Coronary artery (tissue), 2 donors: ENCODE data around the gene DNAH5.

ENCODE experiments used
- DNase-seq: peaks from one replicate; pipeline ENCODE4 v3.0.0-alpha.2; 2017; ENCODE audit warnings: low spot score
- H3K27ac ChIP-seq, 2 donors: fragments of 200-600 bp; sonication (generic); one replicate each; pipeline ENCODE4 v1.5.1; 2016 to 2019
- H3K4me3 ChIP-seq: fragments of 200-600 bp; sonication (generic); 2 replicates; pipeline ENCODE4 v1.5.1; 2016; ENCODE audit warnings: mild to moderate bottlenecking, moderate library complexity
- TF ChIP-seq, protein P1 (sequence below): fragments of 200-600 bp; sonication (generic); IDR thresholded peaks from one replicate; pipeline ENCODE4 v1.5.1; 2019; ENCODE audit warnings: antibody characterized with exemption

DNAH5 gene

GRCh38 chr5:13910201-13910600 is 34.3 kb downstream of the DNAH5 start:
- Histone ChIP-seq H3K4me3 (no peak overlapping the region), H3K27ac (no peak overlapping the region)
- TF ChIP-seq, protein P1, sequence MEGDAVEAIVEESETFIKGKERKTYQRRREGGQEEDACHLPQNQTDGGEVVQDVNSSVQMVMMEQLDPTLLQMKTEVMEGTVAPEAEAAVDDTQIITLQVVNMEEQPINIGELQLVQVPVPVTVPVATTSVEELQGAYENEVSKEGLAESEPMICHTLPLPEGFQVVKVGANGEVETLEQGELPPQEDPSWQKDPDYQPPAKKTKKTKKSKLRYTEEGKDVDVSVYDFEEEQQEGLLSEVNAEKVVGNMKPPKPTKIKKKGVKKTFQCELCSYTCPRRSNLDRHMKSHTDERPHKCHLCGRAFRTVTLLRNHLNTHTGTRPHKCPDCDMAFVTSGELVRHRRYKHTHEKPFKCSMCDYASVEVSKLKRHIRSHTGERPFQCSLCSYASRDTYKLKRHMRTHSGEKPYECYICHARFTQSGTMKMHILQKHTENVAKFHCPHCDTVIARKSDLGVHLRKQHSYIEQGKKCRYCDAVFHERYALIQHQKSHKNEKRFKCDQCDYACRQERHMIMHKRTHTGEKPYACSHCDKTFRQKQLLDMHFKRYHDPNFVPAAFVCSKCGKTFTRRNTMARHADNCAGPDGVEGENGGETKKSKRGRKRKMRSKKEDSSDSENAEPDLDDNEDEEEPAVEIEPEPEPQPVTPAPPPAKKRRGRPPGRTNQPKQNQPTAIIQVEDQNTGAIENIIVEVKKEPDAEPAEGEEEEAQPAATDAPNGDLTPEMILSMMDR = no peak
- DNase-seq = no peak

DNA sequence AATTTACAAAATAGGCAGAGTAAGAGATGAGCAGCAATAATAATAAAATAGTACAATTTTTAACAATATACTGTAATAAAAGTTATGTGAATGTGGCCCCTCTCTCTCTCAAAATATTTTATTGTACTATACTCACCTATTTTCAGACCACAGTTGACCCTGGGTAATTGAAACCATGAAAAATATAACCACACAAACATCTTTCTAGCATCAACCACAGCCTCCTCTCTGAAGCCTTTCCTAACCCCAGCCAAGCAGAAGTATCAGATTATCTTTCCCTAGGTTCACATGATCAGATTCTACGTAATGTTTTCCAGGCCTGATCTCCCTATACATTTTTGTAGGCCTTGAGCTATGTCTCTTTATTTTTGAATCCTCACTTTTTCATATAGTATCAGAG is 35.2 kb downstream of the DNAH5 start:
- TF ChIP-seq, protein P1 = no peak
- DNase-seq = no peak
- Histone ChIP-seq H3K4me3 (no peak overlapping the region), H3K27ac (no peak overlapping the region)

GRCh38 chr5:13898569-13898968 is 45.9 kb downstream of the DNAH5 start:
- H3K4me3 ChIP-seq = no peak overlapping the region
- no peak for DNase-seq
- no peak overlapping the region for H3K27ac ChIP-seq
- TF ChIP-seq, protein P1 = no peak

- DNase-seq = no peak
- H3K27ac ChIP-seq = no peak overlapping the region
- TF ChIP-seq, protein P1 = no peak
- H3K4me3 ChIP-seq = no peak overlapping the region
Measured at GRCh38 chr5:13878357-13878756, 66.1 kb downstream of the DNAH5 start.

- Histone ChIP-seq H3K4me3 (no peak overlapping the region), H3K27ac (no peak overlapping the region)
- TF ChIP-seq, protein P1 = no peak
- DNase-seq = no peak
Measured at GRCh38 chr5:13866792-13867191, 77.7 kb downstream of the DNAH5 start.

GRCh38 chr5:13865312-13865711 is 79.2 kb downstream of the DNAH5 start:
- H3K27ac ChIP-seq = no peak overlapping the region
- H3K4me3 ChIP-seq = no peak overlapping the region
- no peak for DNase-seq
- TF ChIP-seq, protein P1 = no peak

GRCh38 chr5:13860146-13860545 is 84.3 kb downstream of the DNAH5 start:
- H3K4me3 ChIP-seq = no peak overlapping the region
- TF ChIP-seq, protein P1 = no peak
- DNase-seq = no peak
- H3K27ac ChIP-seq = no peak overlapping the region
